Spleen (tissue), 11 donors: ENCODE results near the gene EPYC. TPM values are rescaled to one million over a fixed set of nuclear protein-coding genes. Genes with fewer than 3 reads are reported as not detected.

Experiments
- DNase-seq: peaks from one replicate; pipeline ENCODE4 v3.0.0-alpha.2; 2020
- H3K27ac ChIP-seq, 8 donors: fragments of 200-600 bp; sonication (generic) in 7 of 8; 1 replicate in 4 of 8; 2 replicates in 4 of 8; pipeline versions ENCODE4 v1.5.0 to v1.8.0; 2016 to 2021; ENCODE audit warnings: inconsistent platforms in 4 of 8, mild to moderate bottlenecking in 4 of 8, moderate library complexity in 1 of 8
- H3K27me3 ChIP-seq, 7 donors: fragments of 200-600 bp; sonication (generic) in 6 of 7; replicated peaks in 1 of 7; 1 replicate in 4 of 7; 2 replicates in 3 of 7; pipeline versions ENCODE4 v1.5.0 to v1.8.0; 2016 to 2021; ENCODE audit warnings: inconsistent platforms in 3 of 7, mild to moderate bottlenecking in 1 of 7
- H3K36me3 ChIP-seq, 6 donors: fragments of 200-600 bp; sonication (generic) in 5 of 6; 1 replicate in 4 of 6; 2 replicates in 2 of 6; pipeline versions ENCODE4 v1.5.0 to v1.8.0; 2016 to 2021; ENCODE audit warnings: inconsistent platforms in 2 of 6
- H3K4me1 ChIP-seq, 6 donors: fragments of 200-600 bp; sonication (generic) in 5 of 6; 1 replicate in 3 of 6; 2 replicates in 3 of 6; pipeline versions ENCODE4 v1.5.0 to v1.8.0; 2016 to 2021; ENCODE audit warnings: inconsistent platforms in 3 of 6
- H3K4me3 ChIP-seq, 8 donors: fragments of 200-600 bp; sonication (generic) in 7 of 8; 1 replicate in 4 of 8; 2 replicates in 4 of 8; pipeline versions ENCODE4 v1.5.0 to v1.8.0; 2016 to 2021; ENCODE audit warnings: inconsistent platforms in 4 of 8, mild to moderate bottlenecking in 4 of 8, moderate library complexity in 2 of 8
- H3K9me3 ChIP-seq, 8 donors: fragments of 200-600 bp; sonication (generic) in 7 of 8; 1 replicate in 4 of 8; 2 replicates in 4 of 8; pipeline versions ENCODE4 v1.5.0 to v1.8.0; 2016 to 2021; ENCODE audit warnings: inconsistent platforms in 4 of 8
- POLR2A ChIP-seq, 3 donors: fragments of 450-650 bp; IDR thresholded peaks; one replicate each; pipeline ENCODE4 v1.5.1; 2017; ENCODE audit warnings: antibody characterized with exemption in 3 of 3, mild to moderate bottlenecking in 1 of 3
- POLR2AphosphoS5 ChIP-seq, 3 donors: sonication (generic); formaldehyde crosslinking; IDR thresholded peaks; one replicate each; pipeline ENCODE4 v1.5.1; 2017; ENCODE audit warnings: antibody characterized with exemption in 3 of 3
- WGBS, 5 donors: extraction: QIAGEN DNeasy Blood & Tissue Kit in 3 of 5; methylation state at CpG; one replicate each; pipeline versions ENCODE4 v1.1.5 to v1.1.7; 2013 to 2018; 5-methylcytosine and 5-hydroxymethylcytosine counted together
- intact Hi-C: fragments of 100-400 bp; cut with DNase I; formaldehyde crosslinking; loops from one replicate; pipeline ENCODE4 v1.15.0; 2023; ENCODE audit warnings: low total_unique reads
- polyA plus RNA-seq, 3 donors: library from polyadenylated mRNA; stranded (reverse); fragments of 200-250 nt; gene quantifications; one replicate each; pipeline ENCODE4 v1.2.1, GENCODE V29; 2013
- total RNA-seq, 7 donors: library from RNA; depleted of rRNA in 3 of 7; stranded (reverse); fragments of >200 nt in 3 of 7; fragmentation: NEBNext Ultra II Directional in 4 of 7; extraction: Animal tissue kit (Norgen Biotek cat#: 25700) in 4 of 7; gene quantifications; one replicate each; pipeline versions ENCODE4 v1.1.0 to v1.2.1, GENCODE V29; 2016 to 2021
- TF ChIP-seq, protein P1 (sequence below), 11 experiments: fragments of 200-600 bp in 7 of 11; fragments of 450-650 bp in 4 of 11; sonication (generic) in 4 of 11; IDR thresholded peaks in 8 of 11; conservative IDR thresholded peaks in 3 of 11; 1 replicate in 7 of 11; 2 replicates in 4 of 11; pipeline versions ENCODE4 v1.4.0 to v1.8.0; 2016 to 2021; ENCODE audit warnings: antibody characterized with exemption in 11 of 11, inconsistent platforms in 4 of 11, mild to moderate bottlenecking in 1 of 11
- donor health status: healthy with polysubstance abuse.
- donor health status: DM: no; HTN: no; CAD: no; lungs with moderate emphysema.
- donor health status: DM: no; HTN: no; CAD: no.
- donor health status: Bipolar disorder and iron deficiency.
- donor health status: healthy.
- donor health status: DM: no; HTN: no; CAD: no.
- donor health status: DM: yes; HTN: yes; CAD: no.

EPYC gene
- total and polyA plus RNA-seq, 10 donors: 0.08 TPM; not detected in 9

DNA sequence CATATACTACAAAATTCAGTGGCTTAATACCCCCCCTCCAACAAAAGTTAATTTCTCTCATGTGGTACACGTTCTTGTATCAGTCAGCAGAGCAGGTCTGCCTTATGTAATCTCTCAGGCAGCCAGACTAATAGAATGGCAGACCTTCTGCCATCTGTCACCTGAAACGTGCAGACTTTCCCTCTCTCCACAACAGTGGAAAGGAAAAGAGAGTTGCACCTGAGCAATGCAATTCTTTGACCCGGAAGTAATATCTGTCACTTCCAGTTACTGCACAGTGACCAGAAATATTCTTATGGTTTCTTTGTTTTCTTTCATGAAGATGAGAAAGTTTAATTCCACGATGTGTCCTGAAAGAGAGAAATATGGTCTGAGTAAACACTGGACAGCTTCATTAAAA lies 38.6 kb upstream of the EPYC start:
- TF ChIP-seq POLR2AphosphoS5 (IDR thresholded peaks at IDR 0.05): no peak
- TF ChIP-seq, protein P1, sequence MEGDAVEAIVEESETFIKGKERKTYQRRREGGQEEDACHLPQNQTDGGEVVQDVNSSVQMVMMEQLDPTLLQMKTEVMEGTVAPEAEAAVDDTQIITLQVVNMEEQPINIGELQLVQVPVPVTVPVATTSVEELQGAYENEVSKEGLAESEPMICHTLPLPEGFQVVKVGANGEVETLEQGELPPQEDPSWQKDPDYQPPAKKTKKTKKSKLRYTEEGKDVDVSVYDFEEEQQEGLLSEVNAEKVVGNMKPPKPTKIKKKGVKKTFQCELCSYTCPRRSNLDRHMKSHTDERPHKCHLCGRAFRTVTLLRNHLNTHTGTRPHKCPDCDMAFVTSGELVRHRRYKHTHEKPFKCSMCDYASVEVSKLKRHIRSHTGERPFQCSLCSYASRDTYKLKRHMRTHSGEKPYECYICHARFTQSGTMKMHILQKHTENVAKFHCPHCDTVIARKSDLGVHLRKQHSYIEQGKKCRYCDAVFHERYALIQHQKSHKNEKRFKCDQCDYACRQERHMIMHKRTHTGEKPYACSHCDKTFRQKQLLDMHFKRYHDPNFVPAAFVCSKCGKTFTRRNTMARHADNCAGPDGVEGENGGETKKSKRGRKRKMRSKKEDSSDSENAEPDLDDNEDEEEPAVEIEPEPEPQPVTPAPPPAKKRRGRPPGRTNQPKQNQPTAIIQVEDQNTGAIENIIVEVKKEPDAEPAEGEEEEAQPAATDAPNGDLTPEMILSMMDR (IDR thresholded peaks at IDR 0.05 in 8 of 11, conservative IDR thresholded peaks at IDR 0.05 in 3 of 11): no peak
- no peaks in the 10 kb centered on the region for H3K36me3 ChIP-seq
- H3K27me3 ChIP-seq: no peaks in the 10 kb centered on the region
- H3K4me1 ChIP-seq: no peaks in the 10 kb centered on the region
- intact Hi-C loops: no loop called here
- no peaks in the 10 kb centered on the region for H3K9me3 ChIP-seq
- DNase-seq: no peak
- H3K27ac ChIP-seq: no peak overlapping the region
- no peak overlapping the region for H3K4me3 ChIP-seq
- WGBS, 5 donors: 63 to 80% (median 72%) methylated on average over 4 of the region's 4 CpGs

DNA sequence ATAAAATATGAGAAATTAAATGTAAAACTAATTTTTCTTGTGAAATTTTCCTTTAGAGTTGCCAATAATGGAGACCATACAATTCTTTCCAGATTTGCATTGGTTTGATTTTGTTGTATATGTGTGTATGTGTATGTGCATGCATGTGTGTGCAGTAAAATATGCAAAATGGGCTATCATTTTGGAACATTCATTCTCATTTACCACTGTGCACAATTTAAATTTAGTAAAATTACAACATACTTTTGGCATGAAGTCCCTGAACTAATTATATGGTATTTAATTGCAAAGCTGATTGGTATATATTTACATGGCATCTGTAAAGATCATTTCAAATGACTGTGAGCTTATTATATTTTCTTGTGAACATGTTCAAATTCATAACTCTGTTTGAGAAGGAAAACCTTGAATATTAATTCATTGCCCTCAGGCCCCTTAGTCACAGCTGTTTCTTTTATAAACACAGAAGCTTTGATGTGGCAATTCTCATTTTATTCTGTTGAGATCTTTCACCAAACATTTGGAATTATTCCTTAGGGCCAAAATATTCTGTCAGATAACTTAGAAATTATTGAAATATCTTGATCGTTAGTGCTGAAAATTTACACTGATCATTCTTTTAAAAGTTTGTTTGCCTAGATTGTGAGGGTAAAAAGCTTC lies 35.5 kb upstream of the EPYC start:
- Histone ChIP-seq H3K27ac (no peak overlapping the region), H3K4me3 (no peak overlapping the region), H3K27me3 (no peaks in the 10 kb centered on the region), H3K9me3 (no peaks in the 10 kb centered on the region), H3K36me3 (no peaks in the 10 kb centered on the region), H3K4me1 (no peaks in the 10 kb centered on the region)
- DNase-seq: no peak
- TF ChIP-seq, protein P1 (IDR thresholded peaks at IDR 0.05 in 8 of 11, conservative IDR thresholded peaks at IDR 0.05 in 3 of 11): no peak
- no peak for TF ChIP-seq POLR2AphosphoS5 (IDR thresholded peaks at IDR 0.05)
- TF ChIP-seq POLR2A (IDR thresholded peaks at IDR 0.05): no peak
- WGBS, 5 donors: 58 to 84% (median 71%) methylated on average over 1 of the region's 1 CpG
- intact Hi-C loops: no loop called here

DNA sequence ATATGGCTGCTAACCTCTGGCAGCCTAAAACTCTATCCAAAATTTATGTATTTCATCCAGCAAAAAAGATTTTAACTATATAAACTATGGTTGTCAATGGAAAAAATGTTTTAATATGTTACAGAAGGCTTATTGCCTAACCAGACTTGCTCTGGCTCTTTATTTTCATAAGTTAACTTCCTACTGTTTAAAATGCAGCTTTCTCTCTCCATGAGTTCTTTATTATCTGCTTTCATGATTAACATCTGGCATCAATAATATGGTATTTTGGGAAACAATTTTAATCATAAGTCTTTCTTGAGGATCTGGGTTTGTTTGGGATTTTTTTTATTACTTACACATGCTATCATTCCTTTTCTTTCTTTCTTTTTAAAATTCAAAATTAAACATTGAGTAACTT lies 32.5 kb upstream of the EPYC start:
- no peaks in the 10 kb centered on the region for H3K4me1 ChIP-seq
- no peaks in the 10 kb centered on the region for H3K36me3 ChIP-seq
- intact Hi-C loops: no loop called here
- no peak overlapping the region for H3K4me3 ChIP-seq
- H3K9me3 ChIP-seq: no peaks in the 10 kb centered on the region
- no peak for DNase-seq
- no peaks in the 10 kb centered on the region for H3K27me3 ChIP-seq
- TF ChIP-seq POLR2AphosphoS5 (IDR thresholded peaks at IDR 0.05) (no peak), POLR2A (IDR thresholded peaks at IDR 0.05) (no peak)
- TF ChIP-seq, protein P1 (IDR thresholded peaks at IDR 0.05 in 8 of 11, conservative IDR thresholded peaks at IDR 0.05 in 3 of 11): no peak
- H3K27ac ChIP-seq: no peak overlapping the region

DNA sequence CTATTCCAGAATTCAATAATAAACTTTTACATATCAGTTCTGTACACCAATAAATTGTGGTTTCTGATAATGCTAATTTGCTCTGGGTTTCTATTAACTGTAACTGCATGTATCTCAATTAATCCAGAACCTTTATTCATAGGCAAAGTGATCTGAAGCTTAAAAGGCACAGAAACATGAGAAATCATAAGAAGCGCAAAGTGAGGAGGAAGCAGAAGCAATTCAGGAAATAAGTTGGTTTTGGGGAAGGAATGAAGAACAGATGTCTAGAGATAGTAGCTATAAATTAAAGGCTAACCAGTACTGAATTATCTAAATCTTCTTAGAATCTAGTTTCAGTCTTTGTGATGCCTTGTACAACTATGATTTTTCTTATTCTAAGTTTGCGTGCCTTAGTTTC lies 28.5 kb upstream of the EPYC start:
- DNase-seq: no peak
- 27 to 54% (median 45%) methylated on average over 2 of the region's 2 CpGs for WGBS, 5 donors
- H3K27ac ChIP-seq: no peak overlapping the region
- no peaks in the 10 kb centered on the region for H3K9me3 ChIP-seq
- intact Hi-C loops: no loop called here
- H3K4me1 ChIP-seq: no peaks in the 10 kb centered on the region
- TF ChIP-seq POLR2AphosphoS5 (IDR thresholded peaks at IDR 0.05): no peak
- TF ChIP-seq POLR2A (IDR thresholded peaks at IDR 0.05): no peak
- TF ChIP-seq, protein P1 (IDR thresholded peaks at IDR 0.05 in 8 of 11, conservative IDR thresholded peaks at IDR 0.05 in 3 of 11): no peak
- no peaks in the 10 kb centered on the region for H3K27me3 ChIP-seq
- no peak overlapping the region for H3K4me3 ChIP-seq
- no peaks in the 10 kb centered on the region for H3K36me3 ChIP-seq
